SH-SY5Y (cell line): ENCODE results near the gene SLC24A4.

Experiments used
- GATA2 ChIP-seq: IDR thresholded peaks from 2 replicates; pipeline ENCODE4 v1.6.1; 2011; ENCODE audit warnings: mild to moderate bottlenecking, low read depth, low read length
- GATA3 ChIP-seq: IDR thresholded peaks from 2 replicates; pipeline ENCODE4 v1.6.1; 2011; ENCODE audit warnings: low read depth, mild to moderate bottlenecking, low read length, moderate library complexity

The SLC24A4 gene

DNA sequence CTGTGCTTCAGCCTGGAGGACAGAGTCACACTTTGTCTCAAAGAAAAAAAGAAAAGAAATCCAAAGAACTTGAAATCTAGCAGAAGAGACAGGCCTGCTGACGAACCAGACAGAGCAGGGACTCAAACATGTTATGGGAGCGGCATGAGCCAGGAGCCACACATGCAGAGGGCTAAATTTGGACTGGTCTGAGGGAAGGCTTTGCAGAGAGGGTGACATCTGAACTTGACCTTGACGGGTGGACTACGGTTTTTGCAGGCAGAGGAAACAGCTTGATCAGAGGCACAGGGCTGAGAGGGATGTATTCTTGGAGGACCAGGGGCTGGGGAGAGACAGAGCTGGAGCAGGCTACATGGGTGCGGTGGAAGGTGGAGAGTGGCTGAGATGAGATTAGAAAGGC, 20.5 kb upstream of the SLC24A4 start:
- TF ChIP-seq GATA2: no peak
- no peak for TF ChIP-seq GATA3

- TF ChIP-seq GATA3 (no peak), GATA2 (no peak)
Observed at GRCh38 chr14:92308716-92309115, 14.2 kb upstream of the SLC24A4 start.

DNA sequence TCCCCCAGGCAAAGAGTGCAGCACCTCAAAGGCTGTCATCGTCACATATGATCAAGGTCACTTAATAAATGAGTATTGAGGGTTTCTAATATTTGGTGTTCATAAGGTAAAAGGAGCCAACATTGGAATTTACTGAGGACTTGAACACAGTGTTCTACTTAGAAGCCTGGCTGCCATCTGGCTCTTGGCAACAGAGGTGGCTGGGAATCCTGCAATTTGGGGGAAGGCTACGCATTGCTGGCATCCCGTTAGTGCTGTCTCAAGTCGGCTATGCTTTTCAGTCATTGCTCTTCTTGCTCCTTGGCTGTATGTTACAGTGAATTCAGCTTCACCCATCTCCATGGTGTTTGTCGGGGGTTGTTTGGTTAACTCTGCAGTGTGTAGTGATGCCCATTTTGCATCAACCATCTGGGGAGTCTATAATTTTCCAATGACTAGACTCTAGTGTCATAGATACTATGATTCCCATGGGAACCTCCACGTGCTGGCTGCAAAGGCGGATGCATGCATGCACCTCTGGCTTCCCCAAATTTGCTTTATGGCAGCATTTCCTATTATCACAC, 12.9 kb upstream of the SLC24A4 start:
- TF ChIP-seq GATA2 (no peak), GATA3 (no peak)

DNA sequence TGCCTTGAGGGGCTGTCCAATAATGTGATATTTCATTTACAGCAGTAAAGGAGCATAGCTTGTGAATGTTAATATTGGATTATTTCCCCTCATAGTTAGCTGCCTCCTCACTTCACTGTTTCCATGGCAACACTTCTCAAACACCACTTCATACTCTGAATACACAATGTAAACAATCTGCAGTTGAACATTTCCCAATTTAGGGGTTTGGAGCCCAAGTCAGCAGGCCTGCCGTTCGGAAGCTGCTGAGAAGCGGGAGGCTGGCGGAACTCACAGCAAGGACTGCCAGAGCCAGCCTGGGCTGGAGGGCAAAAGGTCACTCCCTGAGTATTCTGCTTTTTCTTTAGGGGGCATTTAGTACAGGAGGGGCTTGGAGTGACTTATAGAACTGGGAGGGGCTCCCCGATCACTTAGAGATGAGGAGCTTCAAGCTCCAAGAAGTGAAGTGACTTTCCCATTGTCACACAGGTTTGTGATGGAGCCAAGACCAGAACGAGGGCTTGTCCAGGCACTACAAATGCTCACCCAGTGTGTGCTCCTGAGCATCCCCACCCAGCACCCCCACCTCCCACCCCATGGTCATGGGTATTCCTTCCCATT, 12.1 kb upstream of the SLC24A4 start:
- TF ChIP-seq GATA2 (no peak), GATA3 (no peak)

DNA sequence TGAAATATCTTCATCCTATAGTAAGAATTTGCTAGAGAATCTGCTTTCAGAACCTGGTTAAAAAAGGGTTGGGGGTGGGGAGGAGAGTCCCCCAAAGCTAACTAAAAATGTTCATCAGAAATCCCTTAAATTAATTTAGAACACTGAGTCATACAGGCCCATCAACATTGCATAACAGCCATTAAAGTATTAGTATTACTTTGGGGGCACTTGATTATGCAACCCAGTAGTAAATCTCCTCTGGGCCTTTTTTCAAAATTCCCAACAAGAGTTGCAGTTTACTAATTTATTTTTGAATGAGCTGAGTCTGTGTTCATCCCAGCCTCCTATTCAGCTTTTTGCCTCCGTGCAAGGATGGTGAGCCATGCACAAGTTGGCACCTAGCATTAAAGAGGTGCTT, 8.8 kb upstream of the SLC24A4 start:
- TF ChIP-seq GATA2 (no peak), GATA3 (no peak)

DNA sequence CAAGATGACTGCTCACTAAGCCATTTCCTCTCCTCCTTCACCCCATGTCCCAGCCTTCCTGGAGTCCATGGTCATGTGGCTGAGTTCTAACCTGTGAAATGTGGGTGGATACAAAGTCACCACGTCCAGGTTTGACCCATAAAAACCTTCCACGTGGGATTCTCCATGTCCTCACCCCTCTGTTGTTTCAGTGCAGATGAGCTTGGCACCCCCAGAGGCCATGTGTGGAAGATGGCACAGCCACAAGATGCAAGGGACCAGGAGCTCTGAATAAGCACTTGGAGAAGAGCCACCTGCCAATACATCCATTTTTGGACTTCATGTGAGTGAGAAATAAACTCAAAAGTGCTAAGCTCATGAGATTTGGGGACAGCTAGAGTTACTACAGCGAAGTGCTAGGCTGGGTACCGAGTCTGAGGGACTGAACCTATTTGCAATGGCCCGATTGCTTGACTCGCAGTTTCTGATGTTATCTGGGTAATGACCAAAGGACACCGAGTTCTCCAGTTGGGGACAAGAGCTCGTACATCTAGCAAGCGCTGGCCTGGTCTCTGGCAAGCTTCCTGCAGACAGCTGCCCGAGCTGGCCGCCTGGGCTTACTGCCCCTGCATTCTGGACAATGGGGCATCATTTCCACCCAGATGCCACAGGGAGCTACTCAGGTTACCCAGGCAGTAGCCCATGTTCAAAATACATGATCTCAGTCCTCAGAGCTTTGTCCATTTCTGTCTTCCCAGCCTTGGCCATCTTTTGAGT, 7.7 kb upstream of the SLC24A4 start:
- TF ChIP-seq GATA3 (no peak), GATA2 (no peak)

- TF ChIP-seq GATA3 (no peak), GATA2 (no peak)
Observed at GRCh38 chr14:92316176-92316575, 6.8 kb upstream of the SLC24A4 start.

- TF ChIP-seq GATA2: no peak
- no peak for TF ChIP-seq GATA3
Observed at GRCh38 chr14:92316937-92317336, 6.0 kb upstream of the SLC24A4 start.

DNA sequence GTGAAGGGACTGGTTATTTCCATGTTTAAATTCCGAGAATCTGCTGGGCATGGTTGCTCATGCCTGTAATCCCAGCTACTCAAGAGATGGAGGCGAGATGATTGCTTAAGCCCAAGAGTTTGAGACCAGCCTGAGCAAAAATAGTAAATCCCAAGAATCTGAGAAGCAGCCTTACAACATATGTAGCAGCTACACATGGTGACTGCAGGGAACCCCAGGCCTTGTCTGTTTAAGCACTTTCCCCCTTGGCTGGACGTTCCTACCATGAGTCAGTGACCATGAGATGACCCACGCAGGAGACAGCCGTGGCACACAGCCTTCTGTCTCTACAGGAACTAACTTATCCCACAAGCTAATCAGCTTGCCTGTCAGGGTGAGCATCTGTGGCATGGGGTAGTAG, 5.5 kb upstream of the SLC24A4 start:
- TF ChIP-seq GATA3 (no peak), GATA2 (no peak)

DNA sequence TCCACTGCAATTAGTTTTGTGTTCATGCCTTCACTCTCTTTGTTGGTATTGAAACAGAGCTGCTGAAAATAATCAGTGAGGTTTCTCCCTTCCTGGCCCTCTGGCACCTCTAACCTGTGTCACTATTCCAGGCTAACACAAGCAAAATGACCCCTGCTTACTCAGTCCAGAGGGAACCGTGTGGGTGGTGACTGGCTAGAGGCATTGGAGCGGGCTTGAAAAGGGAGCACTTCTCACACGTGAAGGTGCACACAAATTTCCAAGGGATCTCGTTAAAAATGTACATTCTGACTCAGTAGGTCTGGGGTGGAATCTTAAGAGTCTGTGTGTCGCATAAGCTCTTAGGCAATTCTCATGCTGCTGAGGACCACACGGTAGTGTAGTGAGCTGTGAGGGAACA, 1.3 kb upstream of the SLC24A4 start:
- no peak for TF ChIP-seq GATA2
- TF ChIP-seq GATA3: no peak

- TF ChIP-seq GATA2 (no peak), GATA3 (no peak)
Observed at GRCh38 chr14:92322516-92322915, 449 bp upstream of the SLC24A4 start.

- TF ChIP-seq GATA2: no peak
- TF ChIP-seq GATA3: no peak
Observed at GRCh38 chr14:92323916-92324818, 1.2 kb downstream of the SLC24A4 start.

DNA sequence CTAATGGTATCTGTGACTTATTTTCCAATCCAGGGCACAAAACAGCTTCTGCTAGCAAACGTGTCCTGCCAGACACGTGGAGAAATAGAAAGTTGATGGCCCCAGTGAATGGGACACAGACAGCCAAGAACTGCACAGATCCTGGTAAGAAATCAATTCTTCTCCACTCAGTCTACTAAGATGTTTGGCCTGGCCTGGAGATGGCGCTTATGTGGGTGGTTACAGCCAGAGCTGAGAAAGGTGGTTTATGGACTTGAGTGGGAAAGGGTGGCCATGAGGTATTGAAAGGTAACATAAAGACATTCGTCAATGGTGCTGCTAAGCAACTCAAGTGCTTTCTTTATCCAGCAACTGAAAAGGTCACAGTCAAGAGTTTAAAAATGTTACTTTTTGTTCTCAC, 2.9 kb downstream of the SLC24A4 start:
- TF ChIP-seq GATA2 (no peak), GATA3 (no peak)

- no peak for TF ChIP-seq GATA3
- no peak for TF ChIP-seq GATA2
Observed at GRCh38 chr14:92328664-92329255, 5.8 kb downstream of the SLC24A4 start.

DNA sequence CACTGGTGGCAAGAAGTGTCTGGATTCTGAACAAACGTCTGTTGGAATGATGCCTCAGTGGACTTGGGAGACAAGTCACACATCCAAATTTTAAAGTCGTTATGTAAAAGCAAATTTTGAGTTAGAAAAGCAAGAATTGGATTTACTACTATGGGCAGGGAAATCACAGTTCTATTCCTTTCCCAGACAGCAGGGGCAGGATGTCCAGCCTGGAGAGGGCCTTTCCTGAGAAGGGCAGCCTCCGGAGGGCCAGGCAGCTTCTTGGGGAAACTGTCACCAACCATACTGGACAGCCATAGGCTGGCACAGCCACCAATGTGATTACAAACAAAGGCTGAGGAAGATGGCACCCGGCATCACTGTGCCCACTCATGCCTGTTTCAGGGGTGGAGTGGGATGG, 11.1 kb downstream of the SLC24A4 start:
- no peak for TF ChIP-seq GATA2
- TF ChIP-seq GATA3: no peak
